Gastroesophageal sphincter (tissue), 3 donors: ENCODE measurements around the gene FARSA.

Experiments used
- EP300 ChIP-seq: sonication (generic); formaldehyde crosslinking; IDR thresholded peaks from one replicate; pipeline ENCODE4 v1.6.1; 2017; ENCODE audit warnings: antibody characterized with exemption, mild to moderate bottlenecking
- POLR2A ChIP-seq, 2 donors: fragments of 450-650 bp; IDR thresholded peaks; one replicate each; pipeline ENCODE4 v1.6.1; 2017; ENCODE audit warnings: antibody characterized with exemption in 2 of 2, mild to moderate bottlenecking in 2 of 2, moderate library complexity in 1 of 2
- POLR2AphosphoS5 ChIP-seq: sonication (generic); formaldehyde crosslinking; IDR thresholded peaks from one replicate; pipeline ENCODE4 v1.6.1; 2017; ENCODE audit warnings: antibody characterized with exemption
- TF ChIP-seq, protein P1 (sequence below), 4 experiments: fragments of 200-600 bp in 2 of 4; fragments of 450-650 bp in 2 of 4; sonication (generic) in 1 of 4; IDR thresholded peaks; one replicate each; pipeline ENCODE4 v1.5.1; 2017 to 2019; ENCODE audit warnings: antibody characterized with exemption in 4 of 4, mild to moderate bottlenecking in 2 of 4, moderate library complexity in 2 of 4

DNA sequence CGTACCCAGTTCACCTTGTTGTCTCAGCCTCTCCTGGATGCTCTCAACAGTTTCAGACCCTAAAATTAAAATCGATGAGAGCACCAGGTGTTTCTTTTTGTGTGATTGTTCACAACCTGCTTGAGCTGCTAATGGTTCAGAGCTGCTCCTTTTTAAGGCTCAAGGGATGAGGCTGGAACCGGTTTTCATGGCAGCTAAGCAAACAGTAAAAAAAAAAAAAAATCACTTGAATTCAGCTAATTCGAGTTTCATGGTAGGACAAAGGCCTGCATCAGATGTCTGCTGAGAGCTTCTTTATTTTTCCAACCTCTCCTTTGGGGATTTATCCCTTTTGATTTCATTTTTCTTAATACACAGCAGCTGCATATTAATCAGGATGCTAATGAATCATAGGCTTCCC is 20.9 kb downstream of the FARSA start:
- TF ChIP-seq POLR2A (IDR thresholded peaks at IDR 0.05) (no peak), EP300 (no peak), POLR2AphosphoS5 (no peak)
- TF ChIP-seq, protein P1, sequence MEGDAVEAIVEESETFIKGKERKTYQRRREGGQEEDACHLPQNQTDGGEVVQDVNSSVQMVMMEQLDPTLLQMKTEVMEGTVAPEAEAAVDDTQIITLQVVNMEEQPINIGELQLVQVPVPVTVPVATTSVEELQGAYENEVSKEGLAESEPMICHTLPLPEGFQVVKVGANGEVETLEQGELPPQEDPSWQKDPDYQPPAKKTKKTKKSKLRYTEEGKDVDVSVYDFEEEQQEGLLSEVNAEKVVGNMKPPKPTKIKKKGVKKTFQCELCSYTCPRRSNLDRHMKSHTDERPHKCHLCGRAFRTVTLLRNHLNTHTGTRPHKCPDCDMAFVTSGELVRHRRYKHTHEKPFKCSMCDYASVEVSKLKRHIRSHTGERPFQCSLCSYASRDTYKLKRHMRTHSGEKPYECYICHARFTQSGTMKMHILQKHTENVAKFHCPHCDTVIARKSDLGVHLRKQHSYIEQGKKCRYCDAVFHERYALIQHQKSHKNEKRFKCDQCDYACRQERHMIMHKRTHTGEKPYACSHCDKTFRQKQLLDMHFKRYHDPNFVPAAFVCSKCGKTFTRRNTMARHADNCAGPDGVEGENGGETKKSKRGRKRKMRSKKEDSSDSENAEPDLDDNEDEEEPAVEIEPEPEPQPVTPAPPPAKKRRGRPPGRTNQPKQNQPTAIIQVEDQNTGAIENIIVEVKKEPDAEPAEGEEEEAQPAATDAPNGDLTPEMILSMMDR (IDR thresholded peaks at IDR 0.05) = no peak
